Measurements from ENCODE around the gene NTM.

DNA sequence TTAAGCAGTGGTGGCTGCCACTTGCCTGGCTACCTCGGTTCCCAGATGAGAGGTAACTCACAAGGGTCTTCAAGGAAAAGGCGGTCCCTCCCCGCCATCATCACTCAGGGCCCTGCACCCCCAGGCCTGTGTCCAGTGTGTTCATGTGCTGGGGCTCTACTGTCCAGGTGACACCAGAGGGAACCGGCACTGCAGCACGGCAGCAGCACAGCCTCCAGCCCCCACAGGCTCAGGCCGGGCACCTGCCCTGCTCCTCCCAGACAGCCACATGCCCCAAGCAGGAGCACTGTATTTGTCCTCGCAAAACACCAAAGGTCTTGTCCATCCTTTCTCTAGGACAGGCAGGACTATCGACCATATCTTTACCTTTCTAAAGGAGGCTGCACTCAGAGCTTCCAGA is 982.1 kb downstream of the NTM start:
- TF ChIP-seq CTCF (IDR thresholded peaks at IDR 0.05), result no peak
- TF ChIP-seq ZFX (IDR thresholded peaks at IDR 0.05; ENCODE audit: borderline replicate concordance), result no peak
